DND-41 (cell line): ENCODE measurements around the gene SLC25A18.

ENCODE experiments used
- CTCF ChIP-seq: IDR thresholded peaks from 2 replicates; pipeline ENCODE4 v1.5.1; 2012; ENCODE audit warnings: borderline replicate concordance, low read length, moderate library complexity, mild to moderate bottlenecking; ENCODE audit not compliant: poor library complexity, severe bottlenecking; ENCODE audit errors: extremely low read depth
- EZH2 ChIP-seq: IDR thresholded peaks from 3 replicates; pipeline ENCODE4 v1.6.1; 2012; ENCODE audit warnings: borderline replicate concordance, low read depth, mild to moderate bottlenecking, moderate library complexity, low read length, inconsistent platforms; ENCODE audit not compliant: severe bottlenecking

GRCh38 chr22:17549183-17549582 lies 14.1 kb upstream of the SLC25A18 start:
- no peak for TF ChIP-seq CTCF
- no peak for TF ChIP-seq EZH2
